Neural cell (in vitro differentiated cells): Measurements from ENCODE around the gene CNTN4. TPM values are rescaled to one million over a fixed set of nuclear protein-coding genes. Genes with fewer than 3 reads are reported as not detected.

Source experiments
- H2AFZ ChIP-seq: fragments of 200-600, 300-800 bp; sonication (generic), shearing (Covaris generic); 2 replicates; pipeline ENCODE4 v1.6.0; 2014; ENCODE audit warnings: low read depth, mild to moderate bottlenecking, antibody characterized with exemption, low read length, moderate library complexity
- H3F3A ChIP-seq: fragments of 200-600 bp; shearing (Covaris generic); 2 replicates; pipeline ENCODE4 v1.6.1; 2016; ENCODE audit warnings: mild to moderate bottlenecking, moderate library complexity, mixed read lengths, antibody characterized with exemption, low read length; ENCODE audit not compliant: insufficient read depth, poor library complexity, severe bottlenecking
- H3K27ac ChIP-seq: fragments of 200-600, 300-800 bp; sonication (generic), shearing (Covaris generic); 2 replicates; pipeline ENCODE4 v1.5.1; 2014; ENCODE audit warnings: mild to moderate bottlenecking, low read length, moderate library complexity
- H3K27me3 ChIP-seq: fragments of 300-800, 200-600 bp; sonication (generic), shearing (Covaris generic); 2 replicates; pipeline ENCODE4 v1.6.0; 2014; ENCODE audit warnings: mild to moderate bottlenecking, low read depth, low read length, moderate library complexity; ENCODE audit not compliant: insufficient read depth
- H3K36me3 ChIP-seq: fragments of 300-800, 200-600 bp; sonication (generic), shearing (Covaris generic); 2 replicates; pipeline ENCODE4 v1.5.1; 2014; ENCODE audit warnings: mild to moderate bottlenecking, antibody characterized with exemption, low read length, moderate library complexity; ENCODE audit not compliant: insufficient read depth
- H3K4me2 ChIP-seq: fragments of 300-800, 200-600 bp; sonication (generic), shearing (Covaris generic); 2 replicates; pipeline ENCODE4 v1.6.0; 2014; ENCODE audit warnings: mild to moderate bottlenecking, low read length
- H3K4me3 ChIP-seq: fragments of 300-800, 200-600 bp; sonication (generic), shearing (Covaris generic); 2 replicates; pipeline ENCODE4 v1.5.1; 2014; ENCODE audit warnings: mild to moderate bottlenecking, low read length, moderate library complexity
- H3K79me2 ChIP-seq: fragments of 200-600 bp; shearing (Covaris generic); replicated peaks from 2 replicates; pipeline ENCODE4 v1.6.0; 2014; ENCODE audit warnings: mild to moderate bottlenecking, low read length, moderate library complexity; ENCODE audit not compliant: insufficient read depth
- H3K9ac ChIP-seq: fragments of 300-800, 200-600 bp; sonication (generic), shearing (Covaris generic); 2 replicates; pipeline ENCODE4 v1.6.1; 2016; ENCODE audit warnings: mild to moderate bottlenecking, low read length, mixed read lengths
- H3K9me2 ChIP-seq: fragments of 200-600 bp; shearing (Covaris generic); 2 replicates; pipeline ENCODE4 v1.6.1; 2016; ENCODE audit warnings: mild to moderate bottlenecking, low read length, mixed read lengths; ENCODE audit not compliant: insufficient read depth
- H3K9me3 ChIP-seq: fragments of 200-600, 300-800 bp; sonication (generic), shearing (Covaris generic); 2 replicates; pipeline ENCODE4 v1.6.1; 2016; ENCODE audit warnings: mild to moderate bottlenecking, mixed run types, low read length, moderate library complexity, mixed read lengths
- H4K20me1 ChIP-seq: fragments of 200-600 bp; shearing (Covaris generic); 2 replicates; pipeline ENCODE4 v1.6.1; 2016; ENCODE audit warnings: mild to moderate bottlenecking, mixed run types; ENCODE audit not compliant: insufficient read depth
- CTCF ChIP-seq: fragments of 450-650 bp; IDR thresholded peaks from 2 replicates; pipeline ENCODE4 v1.5.1; 2014; ENCODE audit warnings: antibody characterized with exemption, mild to moderate bottlenecking, moderate library complexity; ENCODE audit not compliant: poor library complexity, severe bottlenecking
- EP300 ChIP-seq: fragments of 450-650 bp; conservative IDR thresholded peaks from 2 replicates; pipeline ENCODE4 v1.6.1; 2014; ENCODE audit warnings: antibody characterized with exemption, mild to moderate bottlenecking, moderate library complexity; ENCODE audit not compliant: poor library complexity, severe bottlenecking
- EZH2 ChIP-seq: fragments of 200-600, 300-800 bp; shearing (Covaris generic), sonication (generic); IDR thresholded peaks from 2 replicates; pipeline ENCODE4 v1.6.1; 2014; ENCODE audit warnings: antibody characterized with exemption, low read length, borderline replicate concordance, mild to moderate bottlenecking; ENCODE audit not compliant: insufficient read depth, poor library complexity, severe bottlenecking
- MXI1 ChIP-seq: fragments of 450-650 bp; conservative IDR thresholded peaks from 2 replicates; pipeline ENCODE4 v1.6.1; 2014; ENCODE audit warnings: antibody characterized with exemption, mild to moderate bottlenecking; ENCODE audit not compliant: poor library complexity, severe bottlenecking
- POLR2AphosphoS5 ChIP-seq: IDR thresholded peaks from 2 replicates; pipeline ENCODE4 v1.6.1; 2012
- RAD21 ChIP-seq: fragments of 450-650 bp; conservative IDR thresholded peaks from 2 replicates; pipeline ENCODE4 v1.6.1; 2014; ENCODE audit warnings: antibody characterized with exemption, mild to moderate bottlenecking, moderate library complexity
- REST ChIP-seq: IDR thresholded peaks from 2 replicates; pipeline ENCODE4 v1.6.1; 2012; ENCODE audit warnings: borderline replicate concordance
- SMC3 ChIP-seq: fragments of 450-650 bp; conservative IDR thresholded peaks from 2 replicates; pipeline ENCODE4 v1.6.1; 2014; ENCODE audit warnings: antibody characterized with exemption, mild to moderate bottlenecking, moderate library complexity; ENCODE audit not compliant: poor library complexity
- TAF1 ChIP-seq: IDR thresholded peaks from 2 replicates; pipeline ENCODE4 v1.6.1; 2012; ENCODE audit warnings: low read depth
- polyA plus RNA-seq: library from polyadenylated mRNA; depleted of rRNA; stranded (reverse); fragments of >200 nt; gene quantifications from 2 replicates; pipeline ENCODE4 v1.2.3, GENCODE V29; 2014

CNTN4 gene
- polyA plus RNA-seq, 1 donor from 2014 or later = 10.6 TPM

GRCh38 chr3:2218816-2219215, 120.2 kb downstream of the CNTN4 start:
- no peak overlapping the region for H2AFZ ChIP-seq
- H4K20me1 ChIP-seq = no peaks in the 10 kb centered on the region
- no peaks in the 10 kb centered on the region for H3K27me3 ChIP-seq
- no peaks in the 10 kb centered on the region for H3K9me2 ChIP-seq
- no peaks in the 10 kb centered on the region for H3F3A ChIP-seq
- H3K9ac ChIP-seq = no peak overlapping the region
- H3K79me2 ChIP-seq = no peaks in the 10 kb centered on the region
- H3K4me3 ChIP-seq = no peak overlapping the region
- H3K4me2 ChIP-seq = no peak overlapping the region
- TF ChIP-seq EZH2 = no peak
- TF ChIP-seq TAF1 = no peak
- no peak for TF ChIP-seq RAD21
- TF ChIP-seq REST = no peak
- no peak for TF ChIP-seq POLR2AphosphoS5
- TF ChIP-seq EP300 = no peak
- TF ChIP-seq MXI1 = no peak
- TF ChIP-seq CTCF = no peak
- TF ChIP-seq SMC3 = no peak
- H3K9me3 ChIP-seq = no peaks in the 10 kb centered on the region
- H3K36me3 ChIP-seq = no peaks in the 10 kb centered on the region
- no peak overlapping the region for H3K27ac ChIP-seq

GRCh38 chr3:2236203-2236602, 137.5 kb downstream of the CNTN4 start:
- Histone ChIP-seq H3K79me2 (no peaks in the 10 kb centered on the region), H3K9me3 (no peaks in the 10 kb centered on the region), H3F3A (no peaks in the 10 kb centered on the region), H4K20me1 (no peaks in the 10 kb centered on the region), H3K27me3 (no peaks in the 10 kb centered on the region), H3K4me2 (no peak overlapping the region), H3K9me2 (no peaks in the 10 kb centered on the region), H3K27ac (no peak overlapping the region), H2AFZ (no peak overlapping the region), H3K9ac (no peak overlapping the region), H3K36me3 (no peaks in the 10 kb centered on the region), H3K4me3 (no peak overlapping the region)
- TF ChIP-seq POLR2AphosphoS5 (no peak), REST (no peak), MXI1 (no peak), SMC3 (no peak), RAD21 (no peak), EP300 (no peak), TAF1 (no peak), CTCF (no peak), EZH2 (no peak)
